ENCODE results near the gene ABCA13. TPM values are rescaled to one million over a fixed set of nuclear protein-coding genes. Genes with fewer than 3 reads are reported as not detected.

ABCA13 gene
- polyA plus RNA-seq, 1 experiment, result 0.05 TPM

GRCh38 chr7:48261696-48262095, 90.4 kb downstream of the ABCA13 start:
- Histone ChIP-seq H3K4me3 (ENCODE audit: low read depth, low read length) (no peak overlapping the region), H3K9me3 (ENCODE audit: control insufficient read depth, insufficient read depth, low read length) (no peaks in the 10 kb centered on the region), H3K27ac (ENCODE audit: low read depth, low read length) (no peak overlapping the region), H3K27me3 (ENCODE audit: control insufficient read depth, insufficient read depth, low read length) (no peaks in the 10 kb centered on the region)
- TF ChIP-seq CTCF (IDR thresholded peaks at IDR 0.05; ENCODE audit: low read depth, low read length), result no peak
- ChIA-PET CTCF (interaction anchor here (1.7 kb wide), 1 partner anchor 38 kb away, joined by 8 read pairs; no protein-coding TSS in a partner anchor), POLR2A (no interaction called here)
- no peak for DNase-seq (ENCODE audit: low read depth, low spot score)

- CTCF ChIA-PET, result interaction anchor here (1.7 kb wide), 1 partner anchor 37 kb away, joined by 8 read pairs; no protein-coding TSS in a partner anchor
- H3K4me3 ChIP-seq (ENCODE audit: low read depth, low read length), result no peak overlapping the region
- H3K9me3 ChIP-seq (ENCODE audit: control insufficient read depth, insufficient read depth, low read length), result no peaks in the 10 kb centered on the region
- DNase-seq (ENCODE audit: low read depth, low spot score), result no peak
- H3K27ac ChIP-seq (ENCODE audit: low read depth, low read length), result no peak overlapping the region
- H3K27me3 ChIP-seq (ENCODE audit: control insufficient read depth, insufficient read depth, low read length), result no peaks in the 10 kb centered on the region
- POLR2A ChIA-PET, result no interaction called here
- TF ChIP-seq CTCF (IDR thresholded peaks at IDR 0.05; ENCODE audit: low read depth, low read length), result no peak
These were observed 91.5 kb downstream of the ABCA13 start for GRCh38 chr7:48262606-48263310.

- CTCF ChIA-PET, result interaction anchor here (1.7 kb wide), 1 partner anchor 36 kb away, joined by 8 read pairs; no protein-coding TSS in a partner anchor
- no peaks in the 10 kb centered on the region for H3K27me3 ChIP-seq (ENCODE audit: control insufficient read depth, insufficient read depth, low read length)
- TF ChIP-seq CTCF (IDR thresholded peaks at IDR 0.05; ENCODE audit: low read depth, low read length), result no peak
- no peak overlapping the region for H3K27ac ChIP-seq (ENCODE audit: low read depth, low read length)
- H3K9me3 ChIP-seq (ENCODE audit: control insufficient read depth, insufficient read depth, low read length), result no peaks in the 10 kb centered on the region
- DNase-seq (ENCODE audit: low read depth, low spot score), result no peak
- no peak overlapping the region for H3K4me3 ChIP-seq (ENCODE audit: low read depth, low read length)
- POLR2A ChIA-PET, result no interaction called here
These were observed 92.0 kb downstream of the ABCA13 start for GRCh38 chr7:48263311-48263650.

- DNase-seq (ENCODE audit: low read depth, low spot score), result no peak
- Histone ChIP-seq H3K9me3 (ENCODE audit: control insufficient read depth, insufficient read depth, low read length) (no peaks in the 10 kb centered on the region), H3K27me3 (ENCODE audit: control insufficient read depth, insufficient read depth, low read length) (no peaks in the 10 kb centered on the region), H3K4me3 (ENCODE audit: low read depth, low read length) (no peak overlapping the region), H3K27ac (ENCODE audit: low read depth, low read length) (no peak overlapping the region)
- no peak for TF ChIP-seq CTCF (IDR thresholded peaks at IDR 0.05; ENCODE audit: low read depth, low read length)
- POLR2A ChIA-PET, result no interaction called here
- CTCF ChIA-PET, result interaction anchor here (0.7 kb wide), 1 partner anchor 24 kb away, joined by 10 read pairs; no protein-coding TSS in a partner anchor
These were observed 97.8 kb downstream of the ABCA13 start for GRCh38 chr7:48269066-48269465.

GRCh38 chr7:48274662-48275061, 103.4 kb downstream of the ABCA13 start:
- POLR2A ChIA-PET, result no interaction called here
- DNase-seq (ENCODE audit: low read depth, low spot score), result no peak
- CTCF ChIA-PET, result interaction anchor here (2.8 kb wide), 1 partner anchor 25 kb away, joined by 18 read pairs; no protein-coding TSS in a partner anchor
- no peak overlapping the region for H3K27ac ChIP-seq (ENCODE audit: low read depth, low read length)
- no peaks in the 10 kb centered on the region for H3K27me3 ChIP-seq (ENCODE audit: control insufficient read depth, insufficient read depth, low read length)
- no peak overlapping the region for H3K4me3 ChIP-seq (ENCODE audit: low read depth, low read length)
- no peaks in the 10 kb centered on the region for H3K9me3 ChIP-seq (ENCODE audit: control insufficient read depth, insufficient read depth, low read length)
- TF ChIP-seq CTCF (IDR thresholded peaks at IDR 0.05; ENCODE audit: low read depth, low read length), result no peak
